GM23338 (cell line): Measurements from ENCODE around the gene HSF4. TPM values are rescaled to one million over a fixed set of nuclear protein-coding genes. Genes with fewer than 3 reads are reported as not detected.

Experiments
- ATAC-seq: fragments of 200-7000 bp; cut with Tn5 transposase; 3 replicates; pipeline ENCODE4 v1.9.1; 2020
- DNase-seq: peaks from one replicate; pipeline ENCODE4 v3.0.0-alpha.2; 2015; ENCODE audit warnings: low spot score
- H2AFZ ChIP-seq: fragments of 200-600 bp; sonication (generic); 2 replicates; pipeline ENCODE4 v1.8.0; 2016; ENCODE audit warnings: antibody characterized with exemption, mild to moderate bottlenecking, moderate library complexity
- H3F3A ChIP-seq: fragments of 200-600 bp; sonication (generic); replicated peaks from 2 replicates; pipeline ENCODE4 v1.8.0; 2017; ENCODE audit warnings: antibody characterized with exemption, mixed run types, low read depth
- H3K27ac ChIP-seq: fragments of 200-600 bp; sonication (generic); 2 replicates; pipeline ENCODE4 v1.6.1; 2016; ENCODE audit warnings: low read depth
- H3K27me3 ChIP-seq: fragments of 200-600 bp; sonication (generic); 2 replicates; pipeline ENCODE4 v1.8.0; 2016; ENCODE audit warnings: mild to moderate bottlenecking, mixed run types, moderate library complexity; ENCODE audit not compliant: insufficient read depth
- H3K36me3 ChIP-seq: fragments of 200-600 bp; sonication (generic); 2 replicates; pipeline ENCODE4 v1.8.0; 2016; ENCODE audit warnings: mild to moderate bottlenecking; ENCODE audit not compliant: insufficient read depth
- H3K4me1 ChIP-seq: fragments of 200-600 bp; sonication (generic); 2 replicates; pipeline ENCODE4 v1.8.0; 2016; ENCODE audit warnings: mild to moderate bottlenecking, moderate library complexity; ENCODE audit not compliant: insufficient read depth
- H3K4me2 ChIP-seq: fragments of 200-600 bp; sonication (generic); 2 replicates; pipeline ENCODE4 v1.7.1; 2017; ENCODE audit warnings: mixed run types
- H3K4me3 ChIP-seq: fragments of 200-600 bp; sonication (generic); 2 replicates; pipeline ENCODE4 v1.6.1; 2016; ENCODE audit warnings: mixed run types
- H3K79me2 ChIP-seq: fragments of 200-600 bp; sonication (generic); replicated peaks from 2 replicates; pipeline ENCODE4 v1.8.0; 2017; ENCODE audit warnings: mild to moderate bottlenecking; ENCODE audit not compliant: insufficient read depth
- H3K9me2 ChIP-seq: fragments of 200-600 bp; sonication (generic); 2 replicates; pipeline ENCODE4 v1.8.0; 2017; ENCODE audit not compliant: insufficient read depth
- H4K20me1 ChIP-seq: fragments of 200-600 bp; sonication (generic); replicated peaks from 2 replicates; pipeline ENCODE4 v1.8.0; 2017; ENCODE audit warnings: mild to moderate bottlenecking; ENCODE audit not compliant: insufficient read depth
- H3K27ac Mint-ChIP-seq: 2 replicates; pipeline ENCODE4 v1.8.0; 2020; ENCODE audit warnings: inconsistent platforms, mild to moderate bottlenecking, moderate library complexity, mixed read lengths
- H3K27me3 Mint-ChIP-seq: 3 replicates; pipeline ENCODE4 v1.8.0; 2022; ENCODE audit warnings: low read depth, mild to moderate bottlenecking, moderate library complexity, mixed read lengths, inconsistent platforms; ENCODE audit not compliant: insufficient read depth, poor library complexity
- H3K36me3 Mint-ChIP-seq: 3 replicates; pipeline ENCODE4 v1.8.0; 2021; ENCODE audit warnings: low read depth, mild to moderate bottlenecking, inconsistent platforms, moderate library complexity, mixed read lengths
- H3K4me1 Mint-ChIP-seq: 3 replicates; pipeline ENCODE4 v1.8.0; 2020; ENCODE audit warnings: mild to moderate bottlenecking, inconsistent platforms, mixed read lengths
- H3K4me3 Mint-ChIP-seq: 3 replicates; pipeline ENCODE4 v1.8.0; 2021; ENCODE audit warnings: moderate library complexity, mild to moderate bottlenecking, inconsistent platforms, mixed read lengths
- H3K9me3 Mint-ChIP-seq: 3 replicates; pipeline ENCODE4 v1.8.0; 2020; ENCODE audit warnings: moderate library complexity, mild to moderate bottlenecking, inconsistent platforms, mixed read lengths
- EZH2 ChIP-seq: fragments of 200-600 bp; sonication (generic); IDR thresholded peaks from one replicate; pipeline ENCODE4 v1.8.0; 2017; ENCODE audit warnings: antibody characterized with exemption, mild to moderate bottlenecking, low read depth; ENCODE audit not compliant: unreplicated experiment
- REST ChIP-seq: IDR thresholded peaks from one replicate; pipeline ENCODE4 v1.6.1; 2018; ENCODE audit warnings: antibody characterized with exemption; ENCODE audit not compliant: unreplicated experiment
- ZNF462 ChIP-seq: fragments of 250-450 bp; sonication (Bioruptor Pico); IDR thresholded peaks from 2 replicates; pipeline ENCODE4 v1.5.0; 2020; ENCODE audit warnings: mild to moderate bottlenecking, moderate library complexity
- polyA plus RNA-seq: library from polyadenylated mRNA; unstranded; fragments of >200 nt; fragmentation: Nextera tagmentation; extraction: Ambion mirVana; gene quantifications from 2 replicates; pipeline ENCODE4 v1.2.1, GENCODE V29; 2016
- total RNA-seq: library from RNA; depleted of rRNA; stranded (reverse); fragments of >200 nt; shearing (Covaris generic); gene quantifications from 2 replicates; pipeline ENCODE4 v1.2.3, GENCODE V29; 2014

The HSF4 gene
- total and polyA plus RNA-seq, 2 experiments from 2014 or later: 0.19 to 1.3 TPM

DNA sequence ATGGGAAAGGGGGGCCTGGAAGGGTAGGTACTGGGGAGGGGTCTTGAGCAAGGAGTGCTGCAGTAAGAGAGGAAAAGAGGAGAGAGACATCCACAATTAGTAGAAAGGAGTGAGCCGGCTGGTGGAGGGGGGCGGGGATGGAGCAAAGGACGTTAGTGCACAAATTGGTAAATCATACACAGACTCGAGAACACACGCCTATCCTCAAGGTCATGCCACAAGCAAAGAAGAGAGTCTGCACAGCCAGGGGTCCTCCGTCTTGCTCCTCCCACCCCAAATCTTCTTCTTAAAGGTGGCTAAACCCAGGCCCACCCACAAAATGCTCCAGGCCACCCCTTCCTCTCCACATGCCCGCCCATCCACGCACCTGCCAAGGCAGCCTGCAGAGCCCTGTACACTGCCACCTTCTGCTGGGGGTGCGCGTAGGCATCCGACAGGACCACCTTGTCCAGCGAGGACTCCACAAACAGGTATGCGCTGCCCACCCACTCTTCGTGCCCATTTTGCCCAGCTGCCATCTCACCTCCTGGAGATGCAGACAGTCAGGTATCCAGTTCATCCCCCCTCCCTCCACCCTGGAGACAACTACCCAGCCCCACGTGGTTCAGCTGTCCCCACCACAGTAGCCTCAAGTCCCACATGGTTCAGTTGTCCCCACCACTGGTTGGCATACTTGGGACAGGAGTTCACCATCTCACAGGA lies 8.3 kb upstream of the HSF4 start (continued):
- TF ChIP-seq ZNF462 (CRISPR knock-in tag): no peak

- Mint-ChIP-seq H3K27me3 (peaks cover 98% of the 10 kb centered on the region), H3K4me3 (no peak overlapping the region; the same call in 2 of the 3 replicates)
- no peak for TF ChIP-seq ZNF462 (CRISPR knock-in tag)
- peak; percentile 80 for TF ChIP-seq EZH2
- TF ChIP-seq REST: no peak
Observed at GRCh38 chr16:67157106-67157748, 7.3 kb upstream of the HSF4 start.

More at GRCh38 chr16:67157106-67157748, 7.3 kb upstream of the HSF4 start:
- peaks cover 4% of the 10 kb centered on the region; the same call in 2 of the 3 replicates for H3K9me3 Mint-ChIP-seq
- no peak for ATAC-seq
- peaks cover 5% of the 10 kb centered on the region; the same call in 1 of the 2 replicates for H4K20me1 ChIP-seq
- H3K27me3 ChIP-seq: peaks cover 100% of the 10 kb centered on the region
- no peak for DNase-seq
- no peak overlapping the region for H3K4me2 ChIP-seq
- H3K79me2 ChIP-seq: no peaks in the 10 kb centered on the region
- no peak overlapping the region for H3K27ac ChIP-seq
- H3K36me3 ChIP-seq: no peaks in the 10 kb centered on the region
- no peaks in the 10 kb centered on the region; the same call in 2 of the 3 replicates for H3K36me3 Mint-ChIP-seq
- no peak overlapping the region for H2AFZ ChIP-seq
- peaks cover 25% of the 10 kb centered on the region; the same call in 1 of the 2 replicates for H3K4me1 ChIP-seq
- peaks cover 8% of the 10 kb centered on the region for H3F3A ChIP-seq
- no peak overlapping the region for H3K4me3 ChIP-seq
- no peaks in the 10 kb centered on the region for H3K9me2 ChIP-seq
- H3K27ac Mint-ChIP-seq: no peak overlapping the region
- H3K4me1 Mint-ChIP-seq: peaks cover 17% of the 10 kb centered on the region
